K562 (cell line): ENCODE measurements around the gene PPP4R3A.

Source experiments
- CTCF ChIP-seq, 3 experiments: IDR thresholded peaks in 2 of 3; conservative IDR thresholded peaks in 1 of 3; 2 replicates each; pipeline ENCODE4 v1.5.1; 2011 to 2012; ENCODE audit warnings: low read length in 3 of 3, mild to moderate bottlenecking in 3 of 3, control low read depth in 2 of 3, improper control_type of control experiment in 1 of 3, inconsistent platforms in 1 of 3, low read depth in 1 of 3, mixed read lengths in 1 of 3, moderate library complexity in 1 of 3; ENCODE audit not compliant: insufficient read depth in 2 of 3
- PATZ1 ChIP-seq: fragments of 250-450 bp; sonication (Bioruptor Pico); IDR thresholded peaks from 2 replicates; pipeline ENCODE4 v1.5.0; 2020; ENCODE audit warnings: mild to moderate bottlenecking, borderline replicate concordance

- TF ChIP-seq CTCF (IDR thresholded peaks at IDR 0.05 in 2 of 3, conservative IDR thresholded peaks at IDR 0.05 in 1 of 3; ENCODE audit: insufficient read depth in 2 of 3, low read depth in 1 of 3, low read length in 3 of 3) (no peak), PATZ1 (CRISPR knock-in tag) (no peak)
Measured at GRCh38 chr14:91545204-91545603, 35.1 kb upstream of the PPP4R3A start.
